Measurements from ENCODE around the gene APOO. TPM values are rescaled to one million over a fixed set of nuclear protein-coding genes. Genes with fewer than 3 reads are reported as not detected.

The APOO gene
- total RNA-seq, 1 donor from 2014 or later: 18.4 TPM

GRCh38 chrX:23817979-23818336 is 89.8 kb downstream of the APOO start:
- no peak for ATAC-seq

GRCh38 chrX:23816179-23816578 is 91.6 kb downstream of the APOO start:
- no peak for ATAC-seq

GRCh38 chrX:23815376-23815775 is 92.4 kb downstream of the APOO start:
- no peak for ATAC-seq

- ATAC-seq: no peak
Observed at GRCh38 chrX:23813808-23814207, 93.9 kb downstream of the APOO start.

- ATAC-seq: no peak
Observed at GRCh38 chrX:23811656-23812055, 96.1 kb downstream of the APOO start.

- peak; percentile 59 for ATAC-seq
Observed at GRCh38 chrX:23811108-23811651, 96.6 kb downstream of the APOO start.

GRCh38 chrX:23810279-23810678 is 97.5 kb downstream of the APOO start:
- no peak for ATAC-seq

- no peak for ATAC-seq
Observed at GRCh38 chrX:23805389-23805788, 102.3 kb downstream of the APOO start.

GRCh38 chrX:23804578-23804977 is 103.2 kb downstream of the APOO start:
- no peak for ATAC-seq

- ATAC-seq: peak; percentile 87
Observed at GRCh38 chrX:23803931-23804381, 103.8 kb downstream of the APOO start.

GRCh38 chrX:23802431-23802830 is 105.3 kb downstream of the APOO start:
- no peak for ATAC-seq

- ATAC-seq: no peak
Observed at GRCh38 chrX:23799469-23800065, 108.2 kb downstream of the APOO start.

- ATAC-seq: peak; percentile 71
Observed at GRCh38 chrX:23797371-23798128, 110.2 kb downstream of the APOO start.

- ATAC-seq: no peak
Observed at GRCh38 chrX:23795221-23795620, 112.5 kb downstream of the APOO start.

- ATAC-seq: no peak
Observed at GRCh38 chrX:23792861-23793553, 114.7 kb downstream of the APOO start.

- no peak for ATAC-seq
Observed at GRCh38 chrX:23790155-23790497, 117.6 kb downstream of the APOO start.

- no peak for ATAC-seq
Observed at GRCh38 chrX:23789386-23790154, 118.2 kb downstream of the APOO start.

- no peak for ATAC-seq
Observed at GRCh38 chrX:23788946-23789345, 118.8 kb downstream of the APOO start.

- no peak for ATAC-seq
Observed at GRCh38 chrX:23788521-23788920, 119.2 kb downstream of the APOO start.

GRCh38 chrX:23787745-23788118 is 120.0 kb downstream of the APOO start:
- no peak for ATAC-seq

- no peak for ATAC-seq
Observed at GRCh38 chrX:23786268-23786815, 121.4 kb downstream of the APOO start.

GRCh38 chrX:23785580-23785979 is 122.2 kb downstream of the APOO start:
- ATAC-seq: no peak
